ENCODE measurements around the gene FXYD6. TPM values are rescaled to one million over a fixed set of nuclear protein-coding genes. Genes with fewer than 3 reads are reported as not detected.

The FXYD6 gene
- total and polyA plus RNA-seq, 9 of the 15 experiments (the other 6 are each of a cell fraction or from before 2014, with no cell fraction given) = 0.07 to 0.35 TPM; not detected in 7

DNA sequence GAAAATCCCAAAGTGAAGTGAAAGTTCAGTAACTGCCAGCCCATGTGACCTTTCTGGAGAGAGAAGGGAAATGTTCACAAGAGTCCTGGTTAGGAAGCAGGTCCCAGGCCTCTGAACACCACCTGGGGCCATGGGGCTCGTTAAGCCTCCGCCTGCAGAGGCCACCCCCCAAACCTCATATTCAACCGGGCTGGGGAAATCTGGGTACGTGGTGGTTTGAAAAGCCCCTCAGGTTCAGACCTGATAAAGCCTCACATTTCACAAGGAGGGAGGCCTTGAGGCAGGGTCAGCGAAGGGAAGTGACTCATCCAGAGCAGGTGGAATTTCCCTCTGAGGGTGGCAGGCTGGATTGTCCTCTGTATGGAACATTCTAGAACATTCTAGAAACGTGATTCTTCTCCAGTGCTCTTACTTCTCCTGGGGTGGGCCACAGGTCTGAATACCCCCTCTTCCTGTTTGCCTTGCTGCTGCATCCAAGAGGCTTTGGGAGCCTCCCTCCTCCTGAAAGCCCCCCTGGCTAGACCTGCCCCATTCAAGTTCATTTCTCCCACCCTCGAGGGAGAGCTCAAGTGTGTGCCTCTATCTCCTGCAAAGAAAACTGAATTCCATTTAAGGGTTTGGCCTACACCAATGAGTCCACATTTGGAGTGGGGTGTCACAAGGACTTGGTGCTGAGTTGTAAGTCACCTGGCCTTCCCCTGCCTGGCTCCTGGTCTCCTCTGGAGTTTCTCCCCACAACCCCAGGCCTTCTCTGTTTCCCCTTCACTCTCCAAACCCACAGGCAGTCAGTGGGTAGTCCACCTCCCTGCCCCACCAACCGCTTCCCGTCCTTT, 58.2 kb downstream of the FXYD6 start (continued):
- TF ChIP-seq, protein P1, sequence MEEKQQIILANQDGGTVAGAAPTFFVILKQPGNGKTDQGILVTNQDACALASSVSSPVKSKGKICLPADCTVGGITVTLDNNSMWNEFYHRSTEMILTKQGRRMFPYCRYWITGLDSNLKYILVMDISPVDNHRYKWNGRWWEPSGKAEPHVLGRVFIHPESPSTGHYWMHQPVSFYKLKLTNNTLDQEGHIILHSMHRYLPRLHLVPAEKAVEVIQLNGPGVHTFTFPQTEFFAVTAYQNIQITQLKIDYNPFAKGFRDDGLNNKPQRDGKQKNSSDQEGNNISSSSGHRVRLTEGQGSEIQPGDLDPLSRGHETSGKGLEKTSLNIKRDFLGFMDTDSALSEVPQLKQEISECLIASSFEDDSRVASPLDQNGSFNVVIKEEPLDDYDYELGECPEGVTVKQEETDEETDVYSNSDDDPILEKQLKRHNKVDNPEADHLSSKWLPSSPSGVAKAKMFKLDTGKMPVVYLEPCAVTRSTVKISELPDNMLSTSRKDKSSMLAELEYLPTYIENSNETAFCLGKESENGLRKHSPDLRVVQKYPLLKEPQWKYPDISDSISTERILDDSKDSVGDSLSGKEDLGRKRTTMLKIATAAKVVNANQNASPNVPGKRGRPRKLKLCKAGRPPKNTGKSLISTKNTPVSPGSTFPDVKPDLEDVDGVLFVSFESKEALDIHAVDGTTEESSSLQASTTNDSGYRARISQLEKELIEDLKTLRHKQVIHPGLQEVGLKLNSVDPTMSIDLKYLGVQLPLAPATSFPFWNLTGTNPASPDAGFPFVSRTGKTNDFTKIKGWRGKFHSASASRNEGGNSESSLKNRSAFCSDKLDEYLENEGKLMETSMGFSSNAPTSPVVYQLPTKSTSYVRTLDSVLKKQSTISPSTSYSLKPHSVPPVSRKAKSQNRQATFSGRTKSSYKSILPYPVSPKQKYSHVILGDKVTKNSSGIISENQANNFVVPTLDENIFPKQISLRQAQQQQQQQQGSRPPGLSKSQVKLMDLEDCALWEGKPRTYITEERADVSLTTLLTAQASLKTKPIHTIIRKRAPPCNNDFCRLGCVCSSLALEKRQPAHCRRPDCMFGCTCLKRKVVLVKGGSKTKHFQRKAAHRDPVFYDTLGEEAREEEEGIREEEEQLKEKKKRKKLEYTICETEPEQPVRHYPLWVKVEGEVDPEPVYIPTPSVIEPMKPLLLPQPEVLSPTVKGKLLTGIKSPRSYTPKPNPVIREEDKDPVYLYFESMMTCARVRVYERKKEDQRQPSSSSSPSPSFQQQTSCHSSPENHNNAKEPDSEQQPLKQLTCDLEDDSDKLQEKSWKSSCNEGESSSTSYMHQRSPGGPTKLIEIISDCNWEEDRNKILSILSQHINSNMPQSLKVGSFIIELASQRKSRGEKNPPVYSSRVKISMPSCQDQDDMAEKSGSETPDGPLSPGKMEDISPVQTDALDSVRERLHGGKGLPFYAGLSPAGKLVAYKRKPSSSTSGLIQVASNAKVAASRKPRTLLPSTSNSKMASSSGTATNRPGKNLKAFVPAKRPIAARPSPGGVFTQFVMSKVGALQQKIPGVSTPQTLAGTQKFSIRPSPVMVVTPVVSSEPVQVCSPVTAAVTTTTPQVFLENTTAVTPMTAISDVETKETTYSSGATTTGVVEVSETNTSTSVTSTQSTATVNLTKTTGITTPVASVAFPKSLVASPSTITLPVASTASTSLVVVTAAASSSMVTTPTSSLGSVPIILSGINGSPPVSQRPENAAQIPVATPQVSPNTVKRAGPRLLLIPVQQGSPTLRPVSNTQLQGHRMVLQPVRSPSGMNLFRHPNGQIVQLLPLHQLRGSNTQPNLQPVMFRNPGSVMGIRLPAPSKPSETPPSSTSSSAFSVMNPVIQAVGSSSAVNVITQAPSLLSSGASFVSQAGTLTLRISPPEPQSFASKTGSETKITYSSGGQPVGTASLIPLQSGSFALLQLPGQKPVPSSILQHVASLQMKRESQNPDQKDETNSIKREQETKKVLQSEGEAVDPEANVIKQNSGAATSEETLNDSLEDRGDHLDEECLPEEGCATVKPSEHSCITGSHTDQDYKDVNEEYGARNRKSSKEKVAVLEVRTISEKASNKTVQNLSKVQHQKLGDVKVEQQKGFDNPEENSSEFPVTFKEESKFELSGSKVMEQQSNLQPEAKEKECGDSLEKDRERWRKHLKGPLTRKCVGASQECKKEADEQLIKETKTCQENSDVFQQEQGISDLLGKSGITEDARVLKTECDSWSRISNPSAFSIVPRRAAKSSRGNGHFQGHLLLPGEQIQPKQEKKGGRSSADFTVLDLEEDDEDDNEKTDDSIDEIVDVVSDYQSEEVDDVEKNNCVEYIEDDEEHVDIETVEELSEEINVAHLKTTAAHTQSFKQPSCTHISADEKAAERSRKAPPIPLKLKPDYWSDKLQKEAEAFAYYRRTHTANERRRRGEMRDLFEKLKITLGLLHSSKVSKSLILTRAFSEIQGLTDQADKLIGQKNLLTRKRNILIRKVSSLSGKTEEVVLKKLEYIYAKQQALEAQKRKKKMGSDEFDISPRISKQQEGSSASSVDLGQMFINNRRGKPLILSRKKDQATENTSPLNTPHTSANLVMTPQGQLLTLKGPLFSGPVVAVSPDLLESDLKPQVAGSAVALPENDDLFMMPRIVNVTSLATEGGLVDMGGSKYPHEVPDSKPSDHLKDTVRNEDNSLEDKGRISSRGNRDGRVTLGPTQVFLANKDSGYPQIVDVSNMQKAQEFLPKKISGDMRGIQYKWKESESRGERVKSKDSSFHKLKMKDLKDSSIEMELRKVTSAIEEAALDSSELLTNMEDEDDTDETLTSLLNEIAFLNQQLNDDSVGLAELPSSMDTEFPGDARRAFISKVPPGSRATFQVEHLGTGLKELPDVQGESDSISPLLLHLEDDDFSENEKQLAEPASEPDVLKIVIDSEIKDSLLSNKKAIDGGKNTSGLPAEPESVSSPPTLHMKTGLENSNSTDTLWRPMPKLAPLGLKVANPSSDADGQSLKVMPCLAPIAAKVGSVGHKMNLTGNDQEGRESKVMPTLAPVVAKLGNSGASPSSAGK (IDR thresholded peaks at IDR 0.05) = no peak
- TF ChIP-seq, protein P2, sequence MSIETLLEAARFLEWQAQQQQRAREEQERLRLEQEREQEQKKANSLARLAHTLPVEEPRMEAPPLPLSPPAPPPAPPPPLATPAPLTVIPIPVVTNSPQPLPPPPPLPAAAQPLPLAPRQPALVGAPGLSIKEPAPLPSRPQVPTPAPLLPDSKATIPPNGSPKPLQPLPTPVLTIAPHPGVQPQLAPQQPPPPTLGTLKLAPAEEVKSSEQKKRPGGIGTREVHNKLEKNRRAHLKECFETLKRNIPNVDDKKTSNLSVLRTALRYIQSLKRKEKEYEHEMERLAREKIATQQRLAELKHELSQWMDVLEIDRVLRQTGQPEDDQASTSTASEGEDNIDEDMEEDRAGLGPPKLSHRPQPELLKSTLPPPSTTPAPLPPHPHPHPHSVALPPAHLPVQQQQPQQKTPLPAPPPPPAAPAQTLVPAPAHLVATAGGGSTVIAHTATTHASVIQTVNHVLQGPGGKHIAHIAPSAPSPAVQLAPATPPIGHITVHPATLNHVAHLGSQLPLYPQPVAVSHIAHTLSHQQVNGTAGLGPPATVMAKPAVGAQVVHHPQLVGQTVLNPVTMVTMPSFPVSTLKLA (conservative IDR thresholded peaks at IDR 0.05) = 0 out of 4 replicates have a peak, but pooled peaks of 1 of the 2 experiments have one; percentile 0
- TF ChIP-seq, protein P3, sequence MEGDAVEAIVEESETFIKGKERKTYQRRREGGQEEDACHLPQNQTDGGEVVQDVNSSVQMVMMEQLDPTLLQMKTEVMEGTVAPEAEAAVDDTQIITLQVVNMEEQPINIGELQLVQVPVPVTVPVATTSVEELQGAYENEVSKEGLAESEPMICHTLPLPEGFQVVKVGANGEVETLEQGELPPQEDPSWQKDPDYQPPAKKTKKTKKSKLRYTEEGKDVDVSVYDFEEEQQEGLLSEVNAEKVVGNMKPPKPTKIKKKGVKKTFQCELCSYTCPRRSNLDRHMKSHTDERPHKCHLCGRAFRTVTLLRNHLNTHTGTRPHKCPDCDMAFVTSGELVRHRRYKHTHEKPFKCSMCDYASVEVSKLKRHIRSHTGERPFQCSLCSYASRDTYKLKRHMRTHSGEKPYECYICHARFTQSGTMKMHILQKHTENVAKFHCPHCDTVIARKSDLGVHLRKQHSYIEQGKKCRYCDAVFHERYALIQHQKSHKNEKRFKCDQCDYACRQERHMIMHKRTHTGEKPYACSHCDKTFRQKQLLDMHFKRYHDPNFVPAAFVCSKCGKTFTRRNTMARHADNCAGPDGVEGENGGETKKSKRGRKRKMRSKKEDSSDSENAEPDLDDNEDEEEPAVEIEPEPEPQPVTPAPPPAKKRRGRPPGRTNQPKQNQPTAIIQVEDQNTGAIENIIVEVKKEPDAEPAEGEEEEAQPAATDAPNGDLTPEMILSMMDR (IDR thresholded peaks at IDR 0.05 in 2 of 3, conservative IDR thresholded peaks at IDR 0.05 in 1 of 3; ENCODE audit: insufficient read depth in 2 of 3, low read depth in 1 of 3, low read length in 3 of 3) = peak in 1 of 3 experiments; percentile 5; a peak in 1 of 6 replicates
- no peak for TF ChIP-seq MEF2D (tag; conservative IDR thresholded peaks at IDR 0.05; ENCODE audit: low read depth)
- peak; percentile 66; the same call in 1 of the 2 replicates for TF ChIP-seq FOSL1 (tag; conservative IDR thresholded peaks at IDR 0.05)
- no peak for TF ChIP-seq NBN (IDR thresholded peaks at IDR 0.05; ENCODE audit: low read depth)

Measured in K562 (cell line).